GM18870 (cell line): ENCODE data around the gene DCAKD.
"Not testable (repeated sequence)": the region's sequence is repeated elsewhere in the genome, so short reads cannot be mapped to it uniquely, and the experiment has no call there.

Experiments used
- ATAC-seq: cut with Tn5 transposase; IDR thresholded peaks from one replicate; pipeline ENCODE4 v1.9.1; 2021; ENCODE audit warnings: moderate library complexity; ENCODE audit not compliant: unreplicated experiment

DCAKD gene

DNA sequence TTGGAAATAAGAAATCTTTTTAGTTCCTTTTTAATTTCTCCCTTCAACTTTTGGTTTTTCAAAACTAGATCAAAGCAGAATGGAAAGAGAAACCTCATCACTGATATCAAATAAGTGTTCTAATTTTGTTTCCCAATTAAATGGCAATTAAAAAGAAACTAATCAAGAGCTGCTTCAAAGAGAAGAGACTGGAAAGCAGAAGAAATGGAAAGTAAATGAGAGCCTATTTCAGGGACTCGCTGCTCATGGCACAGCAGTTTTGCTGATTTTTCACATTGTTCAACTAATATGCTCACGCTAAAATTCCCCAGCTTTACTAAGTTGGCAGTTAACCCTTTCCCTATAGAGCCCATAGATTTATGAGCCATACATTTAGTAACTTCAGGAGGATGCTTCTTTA is 16.2 kb upstream of the DCAKD start:
- ATAC-seq: no peak

DNA sequence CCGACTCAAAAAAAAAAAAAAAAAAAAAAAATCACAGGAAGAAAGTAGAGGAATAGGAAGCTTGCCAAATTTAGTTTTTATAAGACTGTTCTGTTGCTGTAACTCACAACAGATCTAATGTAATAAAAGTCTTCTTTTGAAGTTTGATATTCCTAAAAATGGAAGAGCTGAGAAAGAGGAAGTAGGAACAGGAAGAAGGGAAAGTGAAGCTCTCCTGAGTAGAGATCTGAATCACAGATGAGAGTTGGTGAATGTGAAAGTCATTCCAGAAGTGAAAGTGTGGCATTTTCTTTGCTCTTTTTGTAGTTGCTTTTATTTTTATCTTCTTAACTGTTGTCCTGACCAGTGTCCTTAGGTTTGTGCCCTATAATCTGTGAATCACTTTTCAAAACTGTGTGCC is 11.8 kb upstream of the DCAKD start:
- no peak for ATAC-seq

DNA sequence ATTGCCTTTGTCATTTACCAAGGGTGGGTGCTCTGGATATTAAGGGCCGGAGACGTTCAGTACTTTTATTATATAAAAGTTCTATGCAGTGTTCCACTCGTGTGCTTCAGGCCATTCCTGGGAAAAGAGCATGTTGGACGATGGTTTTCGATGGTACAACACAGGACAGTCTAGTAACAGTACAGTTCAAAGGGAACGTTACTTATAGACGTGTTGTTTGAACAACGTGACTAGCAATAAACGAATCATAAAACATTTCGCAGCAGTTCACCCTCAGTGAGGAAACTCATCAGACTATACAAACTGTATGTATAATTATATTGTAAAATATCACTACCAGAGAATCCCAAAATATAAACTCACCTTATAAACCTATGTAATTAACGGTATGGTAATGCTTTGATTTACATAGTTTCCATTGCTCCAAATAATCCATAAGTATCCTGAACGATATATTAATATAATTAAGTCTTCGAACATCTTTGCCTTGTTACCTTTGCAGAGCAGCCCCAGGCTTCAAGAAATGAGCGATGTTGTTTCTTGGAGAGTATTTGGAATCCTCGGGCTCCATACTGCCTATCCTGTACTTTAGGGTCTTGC is 10.3 kb upstream of the DCAKD start:
- no peak for ATAC-seq

DNA sequence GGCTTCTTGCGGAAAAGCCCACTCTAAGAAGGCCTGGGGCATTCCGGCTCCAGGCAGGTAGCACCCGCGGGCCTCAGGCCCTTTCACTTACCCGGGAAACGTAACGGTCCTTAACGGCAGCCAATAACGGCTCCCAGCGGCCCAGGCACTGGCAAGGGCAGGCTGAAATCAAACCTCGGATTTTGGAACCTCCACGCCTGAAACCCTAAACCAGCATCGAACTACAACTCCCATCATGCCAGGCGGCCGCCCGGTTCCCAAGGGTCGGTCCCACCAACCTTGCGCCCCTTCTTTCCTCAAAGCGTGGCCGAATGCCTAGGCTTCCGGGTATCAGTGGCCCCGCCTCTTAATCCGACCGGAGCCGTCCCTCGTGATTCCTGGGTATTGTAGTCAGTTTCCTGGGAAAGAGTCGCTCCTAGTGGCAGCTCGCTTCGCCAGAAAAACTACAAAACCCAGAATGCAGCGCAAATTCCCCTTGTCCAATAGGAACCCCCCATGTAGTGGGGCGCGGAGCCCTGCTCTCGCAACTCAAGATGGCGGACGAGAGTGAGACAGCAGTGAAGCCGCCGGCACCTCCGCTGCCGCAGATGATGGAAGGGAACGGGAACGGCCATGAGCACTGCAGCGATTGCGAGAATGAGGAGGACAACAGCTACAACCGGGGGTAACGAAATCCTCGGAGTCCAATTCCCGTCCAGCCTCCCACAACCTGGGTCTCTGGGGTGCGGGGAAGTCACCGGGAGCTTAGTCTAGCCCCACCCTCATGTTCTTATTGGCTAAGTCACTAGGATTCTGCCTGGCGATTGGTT is 9.6 kb upstream of the DCAKD start, which contains the start of gene NMT1:
NMT1 (plus strand) TSS at position 521 of the 809 bp plus-strand sequence; CDS start at position 534, 13 bp downstream.
- ATAC-seq: peak; percentile 87

DNA sequence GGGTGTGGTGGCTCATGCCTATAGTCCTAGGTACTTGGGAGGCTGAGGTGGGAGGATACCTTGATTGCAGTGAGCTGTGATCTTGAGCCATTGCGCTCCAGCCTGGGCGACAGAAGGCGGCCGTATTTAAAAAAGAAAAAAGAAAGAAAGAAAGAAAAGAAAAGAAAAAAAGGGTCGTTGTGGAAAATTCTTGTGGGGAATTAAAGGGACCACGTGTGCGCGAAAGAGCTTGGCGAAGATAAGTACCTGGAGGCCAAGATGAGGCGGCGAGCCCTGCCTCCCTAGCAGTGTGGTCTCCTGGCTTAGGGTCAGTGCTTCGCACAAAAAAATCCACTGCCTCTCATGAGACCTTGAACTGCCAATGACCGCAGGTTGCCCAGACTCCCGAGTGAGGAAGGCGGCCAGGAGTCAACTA is 9.0 kb upstream of the DCAKD start:
- no peak for ATAC-seq

DNA sequence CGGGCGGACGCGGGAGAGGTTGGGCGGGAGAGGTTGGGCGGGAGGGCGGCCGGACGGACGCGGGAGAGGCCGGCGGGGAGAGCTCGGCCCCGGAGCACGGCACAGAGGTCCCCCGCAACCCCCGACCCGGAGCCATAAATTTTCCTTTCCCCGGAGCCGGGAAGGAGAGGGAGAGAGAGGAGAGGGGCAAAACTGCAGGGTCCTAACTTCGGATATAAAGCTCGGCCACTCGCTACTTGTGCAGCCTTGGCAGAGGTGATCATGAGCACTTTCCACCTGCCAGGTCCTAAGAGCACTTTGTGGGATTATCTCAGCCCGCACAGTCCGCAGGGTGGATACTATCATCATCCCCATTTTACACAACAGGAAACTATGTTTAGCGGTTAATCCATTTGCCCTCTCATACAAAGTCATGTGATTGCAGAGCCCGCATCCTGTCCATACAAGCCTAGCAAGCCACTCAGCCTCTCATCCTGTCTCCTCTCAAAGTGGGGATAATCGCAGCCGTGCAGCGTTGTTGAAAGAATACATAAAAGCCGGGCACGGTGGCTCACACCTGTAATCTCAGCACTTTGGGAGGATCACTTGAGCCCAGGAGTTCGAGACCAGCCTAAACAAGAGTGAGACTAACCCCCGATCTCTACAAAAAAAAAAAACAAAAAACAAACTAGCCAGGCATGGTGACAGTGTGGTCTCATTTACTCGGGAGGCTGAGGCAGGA is 780 bp upstream of the DCAKD start:
- no peak for ATAC-seq

DNA sequence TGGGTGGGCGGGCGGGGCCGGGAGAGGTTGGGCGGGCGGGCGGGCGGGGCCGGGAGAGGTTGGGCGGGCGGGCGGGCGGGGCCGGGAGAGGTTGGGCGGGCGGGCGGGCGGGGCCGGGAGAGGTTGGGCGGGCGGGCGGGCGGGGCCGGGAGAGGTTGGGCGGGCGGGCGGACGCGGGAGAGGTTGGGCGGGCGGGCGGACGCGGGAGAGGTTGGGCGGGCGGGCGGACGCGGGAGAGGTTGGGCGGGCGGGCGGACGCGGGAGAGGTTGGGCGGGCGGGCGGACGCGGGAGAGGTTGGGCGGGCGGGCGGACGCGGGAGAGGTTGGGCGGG is 254 bp upstream of the DCAKD start:
- not testable (repeated sequence) for ATAC-seq

DNA sequence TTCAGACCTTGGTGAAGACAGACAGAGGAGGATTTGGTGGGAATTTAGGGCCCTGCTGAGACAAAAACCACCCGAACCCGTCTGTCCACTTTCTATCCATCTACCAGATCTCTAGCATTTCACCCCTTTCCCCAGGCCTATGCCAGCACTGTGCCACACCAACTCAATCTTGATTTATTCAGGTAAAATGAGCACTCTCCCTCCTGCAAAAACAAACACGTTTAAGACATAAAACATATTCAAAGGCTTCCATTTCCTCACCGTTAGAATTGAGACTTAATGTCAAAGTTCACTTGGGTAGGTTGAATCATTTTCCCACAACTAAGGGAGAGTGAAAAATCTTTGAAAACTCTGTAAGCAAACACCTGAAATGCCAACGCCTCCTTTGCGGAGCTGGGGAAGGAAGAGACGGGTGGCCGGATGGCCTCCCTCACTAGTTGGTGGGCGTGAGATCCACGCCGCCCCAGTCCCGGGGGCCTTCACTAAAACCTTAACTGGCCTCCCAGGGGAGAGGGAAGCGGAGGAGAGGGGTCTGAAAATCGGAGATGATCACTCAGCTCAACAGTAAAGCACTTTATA is 862 bp downstream of the DCAKD start:
- no peak for ATAC-seq

DNA sequence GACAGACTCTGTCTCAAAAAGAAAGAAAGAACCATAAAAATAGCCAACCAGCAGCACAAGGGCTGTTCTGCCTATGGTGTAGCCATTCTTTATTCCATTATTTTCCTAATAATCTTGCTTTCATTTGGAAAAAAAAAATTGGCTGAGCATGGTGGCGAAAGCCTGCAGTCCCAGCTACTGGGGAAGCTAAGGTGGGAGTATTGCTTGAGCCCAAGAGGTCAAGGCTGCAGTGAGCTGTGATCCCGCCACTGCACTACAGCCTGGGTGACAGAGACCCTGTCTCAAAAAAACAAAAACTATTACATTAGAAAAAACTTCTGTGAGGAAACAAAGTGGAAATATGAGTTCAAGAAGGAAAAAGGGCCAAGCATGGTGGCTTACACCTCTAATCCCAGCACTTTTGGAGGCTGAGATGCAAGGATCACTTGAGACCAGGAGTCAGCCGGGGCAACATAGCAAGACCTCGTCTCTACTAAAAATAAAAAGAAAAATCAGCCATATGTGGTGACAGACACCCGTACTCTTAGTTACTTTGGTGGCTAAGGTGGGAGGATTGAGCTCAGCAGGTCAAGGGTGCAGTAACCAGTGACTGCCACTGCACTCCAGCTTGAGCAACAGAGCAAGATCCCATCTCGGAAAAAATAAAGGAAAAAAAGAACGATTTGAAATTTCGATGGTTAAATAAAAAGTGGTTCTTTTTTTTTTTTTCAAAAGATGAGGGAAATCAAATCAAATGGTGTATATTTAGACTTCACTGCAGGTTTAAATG is 2.5 kb downstream of the DCAKD start:
- ATAC-seq: no peak

DNA sequence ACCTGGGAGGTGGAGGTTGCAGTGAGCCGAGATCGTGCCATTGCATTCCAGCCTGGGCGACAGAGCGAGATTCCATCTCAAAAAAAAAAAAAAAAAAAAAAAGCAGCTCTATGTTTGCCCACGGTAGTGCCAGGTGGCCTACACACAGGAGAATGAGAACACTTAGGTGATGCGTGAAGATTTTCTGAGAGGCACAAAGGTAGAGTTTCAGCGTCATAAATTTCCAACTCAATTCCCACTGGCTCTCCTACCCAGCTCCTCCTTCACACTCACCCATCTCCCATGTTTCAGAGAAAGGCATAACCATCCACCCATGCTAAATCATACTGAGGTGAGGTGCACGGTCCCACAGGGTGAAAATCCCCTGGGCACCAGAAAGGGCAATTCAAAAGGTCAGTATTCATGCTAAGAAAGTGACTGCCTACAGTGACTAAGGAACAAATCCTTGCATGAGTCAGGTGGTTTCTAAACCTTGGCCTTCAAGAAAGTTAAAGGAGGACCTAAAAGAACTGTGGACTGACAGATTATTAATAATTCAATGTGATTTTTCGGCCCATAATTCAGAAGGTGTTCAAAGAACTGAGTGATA is 4.8 kb downstream of the DCAKD start:
- ATAC-seq: no peak

DNA sequence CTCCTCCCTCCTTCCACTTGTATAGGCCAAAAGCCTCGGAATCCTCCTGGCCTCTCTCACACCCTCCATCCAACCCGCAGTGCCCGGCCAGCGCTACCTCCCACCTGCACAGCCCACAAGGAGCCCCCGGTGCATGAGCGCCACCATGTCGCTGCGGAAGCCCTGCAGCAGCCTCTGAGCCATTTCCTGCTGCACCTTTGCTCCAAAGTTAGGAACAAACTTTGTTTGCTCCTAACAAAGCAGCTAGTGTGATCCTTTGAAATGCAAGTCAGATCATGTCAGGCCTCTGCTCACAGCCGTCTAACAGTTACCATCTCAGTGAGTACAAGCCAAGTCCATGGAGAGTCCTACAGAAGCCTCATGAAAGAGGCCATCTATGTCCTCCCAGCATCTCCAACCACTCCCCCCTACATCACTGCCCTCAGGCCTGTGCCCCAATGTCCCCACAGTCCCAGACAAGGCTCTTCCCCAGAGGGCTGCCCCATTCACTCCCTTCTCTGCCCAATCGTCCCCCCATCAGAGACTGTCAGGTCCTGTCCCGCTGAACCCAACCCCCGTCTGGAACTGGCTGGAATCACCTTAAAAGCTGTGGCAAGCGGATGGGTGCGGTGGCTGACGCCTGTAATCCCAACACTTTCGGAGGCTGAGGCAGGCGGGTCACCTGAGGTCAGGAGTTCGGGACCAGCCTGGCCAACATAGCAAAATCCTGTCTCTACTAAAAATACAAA is 7.5 kb downstream of the DCAKD start:
- no peak for ATAC-seq

DNA sequence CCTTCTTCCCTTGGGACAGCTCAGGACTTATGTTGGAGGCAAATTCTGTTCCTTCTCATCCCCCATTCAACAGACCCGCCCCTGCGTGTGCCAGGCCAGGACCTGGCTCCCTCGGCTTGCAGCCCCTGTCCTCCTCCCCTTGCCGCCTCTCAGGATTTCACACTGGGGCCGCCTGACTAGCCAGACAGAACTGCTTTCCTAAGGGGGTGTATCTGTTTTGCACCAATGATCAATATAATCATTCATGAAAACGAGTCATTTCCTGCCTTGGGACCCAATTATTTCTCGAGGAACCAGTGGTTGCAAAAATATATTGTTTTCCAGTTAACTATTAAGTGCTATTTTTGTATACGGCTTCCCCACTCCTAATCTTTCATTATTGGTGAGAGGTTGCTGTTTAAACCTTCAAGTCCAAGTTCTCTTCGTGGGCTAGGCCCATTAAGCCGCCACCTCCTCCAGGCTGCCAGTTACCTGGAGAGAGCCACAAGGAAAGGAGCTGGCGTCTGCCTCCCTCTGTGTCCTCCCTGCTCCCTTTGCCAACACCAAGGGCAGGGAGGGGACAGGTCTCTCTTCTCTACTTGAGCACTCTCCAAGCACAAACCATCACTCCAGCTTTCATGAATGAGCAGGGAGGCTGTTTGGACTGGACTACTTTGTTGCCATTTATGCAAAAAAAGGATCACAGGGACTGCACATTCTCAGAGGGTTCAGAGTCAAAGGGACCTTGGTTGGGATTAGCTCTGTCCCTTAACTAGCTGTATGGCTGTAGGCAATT is 8.9 kb downstream of the DCAKD start:
- ATAC-seq: no peak

DNA sequence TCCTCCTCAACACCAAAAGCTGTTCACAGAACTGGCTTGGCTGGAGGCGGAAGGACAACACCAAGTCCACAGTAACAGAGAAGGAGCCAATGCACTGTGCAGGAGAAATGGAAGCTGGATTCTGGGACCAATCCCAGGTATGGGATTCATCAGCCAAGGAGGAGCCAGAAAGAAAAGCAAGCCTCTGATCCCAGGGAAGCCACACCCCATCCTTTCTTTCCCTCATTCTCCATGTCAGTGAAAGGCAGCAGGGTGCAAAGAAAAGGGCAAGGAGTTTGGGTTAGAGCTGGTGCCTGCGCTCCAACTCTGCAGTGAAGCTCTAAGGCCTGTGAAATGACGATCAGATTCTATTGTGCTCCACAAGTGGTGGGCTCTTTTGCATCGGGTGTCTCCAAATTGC is 11.0 kb downstream of the DCAKD start:
- ATAC-seq: no peak

DNA sequence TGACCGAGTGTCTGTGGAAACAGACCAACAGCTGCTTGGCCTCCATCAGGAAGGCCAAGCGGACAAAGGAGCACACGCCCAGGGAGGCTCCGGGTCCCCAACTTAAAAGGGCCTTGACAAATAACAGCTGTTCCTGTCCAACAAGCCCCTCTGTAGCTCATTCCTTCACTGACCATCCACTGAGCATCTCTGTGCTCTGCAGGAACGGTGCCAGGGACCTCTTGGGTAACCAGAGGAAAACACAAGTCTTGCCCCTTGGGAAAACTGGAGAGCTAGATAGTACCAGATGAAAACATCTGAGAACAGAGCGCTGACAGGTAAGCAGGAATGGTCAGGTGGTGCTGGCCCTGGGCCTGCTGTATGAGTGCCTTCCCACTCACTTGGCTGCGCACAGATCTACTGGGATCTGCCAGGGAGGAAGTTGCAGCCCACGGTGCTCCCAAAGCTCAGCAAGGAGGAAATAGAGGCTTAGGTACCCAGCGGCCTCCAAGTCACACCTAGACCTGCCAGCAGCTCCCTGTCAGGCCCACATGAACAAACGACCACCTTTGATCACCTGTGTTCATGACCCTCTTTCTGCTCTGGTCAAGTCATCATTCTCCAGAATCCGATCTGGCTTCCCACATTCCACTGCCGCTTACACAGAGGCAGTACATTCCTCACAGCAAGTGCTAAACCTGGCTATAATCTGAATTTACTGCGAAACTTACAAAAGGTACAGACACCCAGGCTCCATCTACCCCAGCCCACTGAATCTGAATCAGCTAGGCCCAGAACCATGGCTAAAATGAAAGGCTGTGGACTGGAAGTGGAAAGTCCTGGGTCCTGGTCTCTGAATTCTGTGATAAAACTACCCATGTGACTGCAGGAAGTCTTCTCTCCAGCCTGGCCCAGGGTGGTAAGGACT is 12.5 kb downstream of the DCAKD start:
- ATAC-seq: no peak

DNA sequence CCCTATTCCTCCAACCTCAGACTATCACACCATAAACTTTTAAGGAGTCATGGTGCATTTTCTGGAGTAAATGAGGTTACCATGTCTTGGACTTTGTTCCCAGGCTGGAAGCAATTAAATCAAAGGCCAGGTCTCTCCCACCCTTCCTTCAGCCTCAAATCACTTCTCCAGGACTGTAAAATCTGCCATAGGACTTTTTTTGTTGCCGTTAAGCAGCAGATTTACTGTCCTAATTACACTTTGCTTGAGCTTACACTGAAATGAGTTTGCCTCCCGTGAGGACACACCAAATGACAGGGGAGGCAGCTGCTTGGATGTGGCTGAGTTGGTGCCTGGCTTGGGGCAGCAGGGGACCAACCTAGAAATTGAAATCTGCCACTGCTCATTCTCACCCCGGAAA is 14.7 kb downstream of the DCAKD start:
- no peak for ATAC-seq

DNA sequence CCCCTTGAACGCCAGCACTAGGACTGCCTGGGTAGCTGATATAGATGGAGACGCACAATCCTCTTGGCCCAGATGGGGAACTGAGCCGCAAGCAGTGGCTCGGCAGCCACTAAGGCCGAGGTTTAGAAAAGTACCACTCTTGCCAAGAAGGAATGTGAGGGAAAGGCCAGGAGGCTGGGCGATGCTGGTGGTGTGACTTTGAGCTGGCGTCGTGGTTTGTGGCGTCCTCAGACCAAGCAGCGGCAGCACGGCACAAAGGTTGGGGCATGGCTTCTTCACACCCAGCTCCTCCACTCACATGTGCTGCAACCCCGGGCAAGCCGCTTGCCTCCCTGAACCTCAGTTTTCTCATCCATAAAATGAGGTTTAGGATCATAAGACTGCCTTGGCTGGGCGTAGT is 15.6 kb downstream of the DCAKD start:
- ATAC-seq: no peak

DNA sequence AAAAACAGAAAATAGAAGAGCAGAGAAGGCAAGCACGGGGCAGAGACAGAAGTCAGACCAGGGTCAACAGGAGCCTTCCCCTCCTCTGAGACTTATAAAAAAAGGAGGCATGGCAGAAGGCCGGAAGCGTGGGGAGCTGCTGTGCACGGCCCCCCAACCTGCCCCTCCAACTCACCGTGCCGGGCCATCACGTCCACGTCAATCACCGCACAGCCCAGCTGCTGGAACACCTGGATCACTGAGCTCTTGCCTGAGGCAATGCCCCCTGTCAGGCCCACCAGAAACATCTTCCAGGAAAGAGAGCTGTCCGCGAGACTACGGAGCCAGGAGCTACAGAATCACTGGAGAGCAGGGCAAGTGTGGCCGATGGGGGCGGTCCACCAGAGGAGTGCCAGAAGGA is 16.8 kb downstream of the DCAKD start:
- no peak for ATAC-seq

DNA sequence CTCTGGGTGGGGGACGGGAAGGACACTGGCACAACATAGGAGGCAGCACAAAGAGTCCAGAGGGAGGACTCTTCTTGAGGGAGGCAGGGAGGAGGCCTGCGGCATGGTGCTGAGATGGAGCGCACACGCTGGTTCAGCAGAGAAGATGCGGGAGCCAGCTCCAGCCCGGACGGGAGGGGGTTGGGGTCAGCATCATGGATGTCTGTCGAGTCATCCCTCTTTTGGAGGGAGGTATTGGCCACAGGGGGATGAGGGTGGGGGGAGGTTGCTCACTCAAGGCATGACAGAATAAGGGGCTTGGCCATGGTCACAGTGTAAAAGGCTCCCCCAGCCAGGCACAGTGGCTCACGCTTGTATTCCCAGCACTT is 19.3 kb downstream of the DCAKD start:
- ATAC-seq: no peak
